Activated CD8-positive, alpha-beta memory T cell treated with anti-CD3 and anti-CD28 coated beads, Interleukin-2, amount 50 U/mL, for 24 hours (primary cell): ENCODE data around the gene PPP1R2.
"Not testable (repeated sequence)": the region's sequence is repeated elsewhere in the genome, so short reads cannot be mapped to it uniquely, and the experiment has no call there.

Experiments
- DNase-seq: peaks from one replicate; pipeline ENCODE4 v3.0.0-alpha.2; 2020; ENCODE audit errors: extremely low read depth

The PPP1R2 gene

GRCh38 chr3:195537995-195538394, 5.1 kb downstream of the PPP1R2 start:
- no peak for DNase-seq

- DNase-seq, result no peak
Observed at GRCh38 chr3:195535293-195535692, 7.8 kb downstream of the PPP1R2 start.

- DNase-seq, result no peak
Observed at GRCh38 chr3:195532834-195533233, 10.3 kb downstream of the PPP1R2 start.

GRCh38 chr3:195532345-195532744, 10.8 kb downstream of the PPP1R2 start:
- no peak for DNase-seq

- DNase-seq, result no peak
Observed at GRCh38 chr3:195531683-195532082, 11.4 kb downstream of the PPP1R2 start.

- DNase-seq, result no peak
Observed at GRCh38 chr3:195526492-195526891, 16.6 kb downstream of the PPP1R2 start.

GRCh38 chr3:195524171-195524896, 18.8 kb downstream of the PPP1R2 start:
- DNase-seq, result no peak

GRCh38 chr3:195522254-195523023, 20.7 kb downstream of the PPP1R2 start:
- DNase-seq, result no peak

- DNase-seq, result no peak
Observed at GRCh38 chr3:195517030-195517429, 26.1 kb downstream of the PPP1R2 start.

GRCh38 chr3:195514610-195515235, 28.4 kb downstream of the PPP1R2 start:
- DNase-seq, result not testable (repeated sequence)

- no peak for DNase-seq
Observed at GRCh38 chr3:195512798-195513345, 30.3 kb downstream of the PPP1R2 start.

GRCh38 chr3:195511136-195511535, 32.0 kb downstream of the PPP1R2 start:
- no peak for DNase-seq

- no peak for DNase-seq
Observed at GRCh38 chr3:195508185-195508584, 34.9 kb downstream of the PPP1R2 start.

- no peak for DNase-seq
Observed at GRCh38 chr3:195475614-195476013, 67.5 kb downstream of the PPP1R2 start.

- not testable (repeated sequence) for DNase-seq
Observed at GRCh38 chr3:195475116-195475515, 68.0 kb downstream of the PPP1R2 start.

GRCh38 chr3:195468841-195469240, 74.3 kb downstream of the PPP1R2 start:
- DNase-seq, result no peak

- no peak for DNase-seq
Observed at GRCh38 chr3:195468391-195468776, 74.7 kb downstream of the PPP1R2 start.

- DNase-seq, result no peak
Observed at GRCh38 chr3:195467641-195468390, 75.3 kb downstream of the PPP1R2 start.

- DNase-seq, result no peak
Observed at GRCh38 chr3:195466251-195466650, 76.9 kb downstream of the PPP1R2 start.
